GM19395 (cell line): Measurements from ENCODE around the gene CERS6.
"Not testable (repeated sequence)": the region's sequence is repeated elsewhere in the genome, so short reads cannot be mapped to it uniquely, and the experiment has no call there.

Experiments used
- ATAC-seq: cut with Tn5 transposase; IDR thresholded peaks from one replicate; pipeline ENCODE4 v1.9.1; 2021; ENCODE audit warnings: mild to moderate bottlenecking, moderate library complexity; ENCODE audit not compliant: unreplicated experiment

The CERS6 gene

DNA sequence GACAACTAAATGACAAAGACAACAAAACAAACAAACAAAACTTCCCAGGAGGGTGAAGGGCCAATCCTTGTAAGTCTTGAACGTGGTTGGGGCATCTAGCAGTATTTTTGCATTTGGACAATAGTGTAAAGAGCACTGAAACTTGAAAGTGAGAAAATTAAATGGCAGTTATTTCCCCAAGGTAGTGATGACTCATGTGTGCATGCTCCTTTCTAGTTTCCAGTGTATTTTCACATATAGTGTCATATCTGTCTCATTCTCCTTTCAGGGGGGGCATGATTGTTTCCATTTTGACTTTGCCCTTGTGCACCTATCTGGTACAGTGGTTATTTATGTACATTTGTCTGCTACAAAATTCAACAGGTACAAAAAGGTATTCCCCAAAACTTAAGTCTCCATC lies 39.5 kb downstream of the CERS6 start:
- peak; percentile 83 for ATAC-seq

DNA sequence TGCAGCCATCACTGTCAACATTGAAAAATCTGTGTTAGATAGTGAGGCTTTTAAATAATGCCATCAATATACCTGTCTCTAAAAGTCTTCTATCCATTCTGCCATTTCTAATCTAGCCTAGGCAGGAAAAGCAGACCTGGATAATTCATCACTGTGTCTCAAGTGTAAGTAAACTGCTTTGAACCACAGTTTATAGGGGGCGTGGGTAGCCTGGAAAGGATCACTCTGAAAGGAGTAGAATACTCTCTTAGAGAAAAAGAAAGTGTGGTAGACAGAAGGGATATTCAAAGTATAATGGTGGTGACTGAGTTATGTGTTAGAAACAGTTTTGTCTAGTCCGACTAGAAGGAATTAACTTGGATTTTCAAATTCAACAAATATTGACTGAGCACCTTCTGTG lies 40.8 kb downstream of the CERS6 start:
- no peak for ATAC-seq

DNA sequence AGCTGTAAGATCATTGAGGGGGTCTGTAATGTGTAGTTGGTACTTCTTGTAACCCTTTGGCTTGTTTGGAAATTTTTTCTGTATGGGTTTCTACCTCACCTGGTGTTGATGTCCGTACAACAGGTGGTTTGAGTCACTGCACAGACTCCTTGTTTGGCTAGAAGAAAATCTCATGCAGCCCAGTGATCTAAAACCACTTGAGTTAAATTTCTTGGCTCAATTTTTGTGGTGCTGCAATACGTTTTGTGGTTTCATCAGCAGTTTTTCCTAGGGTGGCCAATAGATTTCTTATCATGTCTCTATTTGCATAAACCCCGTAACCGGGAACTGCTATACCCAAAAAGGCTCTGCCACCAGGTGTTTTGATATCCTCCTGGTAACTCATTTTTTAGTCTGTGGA lies 43.4 kb downstream of the CERS6 start:
- ATAC-seq = no peak

DNA sequence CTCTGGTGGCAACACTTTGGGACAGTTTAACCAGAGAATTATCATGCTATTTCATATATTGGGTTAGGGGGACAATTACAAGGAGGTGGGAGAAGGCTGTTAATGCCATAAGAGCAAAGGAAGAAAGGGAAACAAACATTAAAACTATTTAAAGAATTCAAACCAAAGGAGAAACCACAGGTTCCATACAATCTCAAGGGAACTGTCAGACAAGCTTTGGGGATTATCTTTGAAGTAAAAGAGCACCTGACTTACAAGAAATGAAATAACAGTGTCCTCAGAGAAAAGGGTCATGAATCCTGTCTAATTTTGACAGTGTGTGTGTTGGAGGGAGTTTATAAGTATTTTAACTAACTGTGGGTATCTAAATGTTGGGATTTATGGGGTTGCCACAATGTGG lies 44.4 kb downstream of the CERS6 start:
- ATAC-seq = no peak

DNA sequence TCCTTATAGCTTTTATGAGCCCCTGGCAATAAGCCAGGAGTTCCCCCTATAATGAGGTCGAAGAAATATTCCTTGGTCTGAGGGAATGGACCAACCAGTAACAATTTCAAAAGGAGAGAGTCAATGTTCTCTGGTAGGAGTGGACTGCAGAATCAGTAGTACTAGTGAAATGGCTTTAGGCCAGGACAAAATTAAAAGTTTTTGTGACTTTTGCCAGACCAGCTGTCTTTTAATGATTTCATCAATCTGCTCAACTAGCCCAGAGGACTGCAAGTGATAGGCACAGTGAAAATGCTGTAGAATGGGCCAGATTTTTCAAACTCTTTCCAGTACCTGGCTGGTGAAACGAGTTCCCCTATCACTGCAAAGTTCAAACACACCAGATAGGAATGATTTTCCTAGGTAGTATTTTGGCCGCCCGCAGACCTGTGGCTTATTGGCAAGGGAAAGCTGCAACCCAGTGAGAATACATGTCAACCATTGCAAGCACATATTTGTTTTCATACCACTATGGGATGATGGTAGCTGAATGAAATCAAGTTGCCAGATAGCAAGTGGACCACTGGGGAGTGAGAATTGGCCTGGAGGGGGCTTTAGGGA lies 45.5 kb downstream of the CERS6 start:
- no peak for ATAC-seq

DNA sequence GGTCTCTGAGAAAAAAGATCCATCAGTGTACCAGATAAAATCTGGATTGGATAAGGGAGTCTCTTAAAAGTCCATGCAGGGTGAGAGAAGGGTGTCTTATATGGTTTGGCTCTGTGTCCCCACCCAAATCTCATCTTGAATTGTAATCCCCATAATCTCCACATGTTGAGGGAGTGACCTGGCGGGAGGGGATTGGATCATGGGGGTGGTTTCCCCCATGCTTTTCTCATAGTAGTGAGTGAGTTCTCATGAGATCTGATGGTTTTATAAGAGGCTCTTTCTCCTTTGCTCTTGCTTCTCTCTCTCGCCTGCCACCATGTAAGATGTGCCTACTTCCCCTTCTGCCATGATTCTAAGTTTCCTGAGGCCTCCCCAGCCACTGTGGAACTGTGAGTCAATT lies 46.8 kb downstream of the CERS6 start:
- ATAC-seq = not testable (repeated sequence)

DNA sequence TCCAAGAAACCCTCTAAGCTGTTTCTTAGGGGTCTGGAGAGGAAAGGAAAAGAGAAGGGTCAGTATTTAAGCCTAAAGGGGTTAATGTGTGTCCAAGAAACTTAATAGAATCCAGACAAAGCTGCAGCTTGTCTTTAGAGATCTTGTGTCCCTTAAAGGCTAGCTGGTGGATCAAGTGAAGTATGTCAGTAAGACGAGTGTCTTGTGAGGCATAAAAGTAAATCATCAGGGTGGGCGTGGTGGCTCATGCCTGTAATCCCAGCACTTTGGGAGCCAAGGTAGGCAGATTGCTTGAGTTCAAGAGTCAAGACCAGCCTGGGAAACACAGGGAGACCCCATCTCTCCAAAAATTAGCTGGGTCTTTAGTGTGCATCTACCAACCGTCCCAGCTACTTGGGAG lies 47.8 kb downstream of the CERS6 start:
- ATAC-seq = no peak

DNA sequence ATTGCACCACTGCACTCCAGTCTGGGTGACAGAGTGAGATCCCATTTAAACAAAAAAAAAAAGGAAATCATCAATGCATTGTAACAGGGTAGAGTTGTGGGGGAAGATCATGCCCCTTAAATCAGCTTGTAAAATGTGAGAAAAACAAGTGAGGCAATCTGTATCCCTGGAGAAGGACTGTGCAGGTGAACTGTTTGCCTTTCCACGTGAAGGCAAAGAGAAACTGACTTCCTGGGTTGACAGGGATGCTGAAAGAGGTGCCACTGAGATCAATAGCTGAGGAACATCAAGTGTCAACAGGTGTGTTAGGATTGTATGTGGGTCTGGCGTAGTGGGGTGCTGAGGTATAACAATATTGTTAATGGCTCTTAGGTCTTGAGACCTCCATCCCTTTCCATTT lies 48.3 kb downstream of the CERS6 start:
- no peak for ATAC-seq

DNA sequence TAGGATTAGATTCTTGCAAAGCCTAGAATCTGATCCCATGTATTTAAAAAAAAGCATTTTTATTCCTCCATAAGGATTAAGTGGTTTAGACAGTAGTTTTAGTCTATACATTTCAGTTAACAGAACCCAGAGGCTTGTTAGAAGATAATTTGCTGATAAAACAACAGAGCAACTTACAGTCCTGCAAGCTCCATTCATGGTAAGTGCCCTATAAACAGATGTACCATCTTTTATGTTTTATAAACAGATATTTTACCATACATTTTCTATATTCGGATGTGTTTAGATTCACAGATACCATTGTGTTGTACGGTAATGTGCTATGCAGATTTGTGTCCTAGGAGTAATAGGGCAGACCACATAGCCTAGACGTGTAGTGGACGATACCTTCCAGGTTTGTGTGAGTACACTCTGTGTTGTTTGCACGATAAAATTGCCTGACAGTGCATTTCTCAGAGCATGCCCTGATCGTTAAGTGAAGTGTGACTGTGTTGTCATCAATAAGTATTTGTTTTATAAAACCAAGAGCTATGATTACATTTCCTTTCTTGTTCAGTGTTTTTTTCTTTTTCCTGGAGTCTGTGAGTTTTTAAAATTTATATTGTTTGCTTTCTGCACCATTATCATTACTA lies 54.2 kb downstream of the CERS6 start:
- ATAC-seq = no peak

DNA sequence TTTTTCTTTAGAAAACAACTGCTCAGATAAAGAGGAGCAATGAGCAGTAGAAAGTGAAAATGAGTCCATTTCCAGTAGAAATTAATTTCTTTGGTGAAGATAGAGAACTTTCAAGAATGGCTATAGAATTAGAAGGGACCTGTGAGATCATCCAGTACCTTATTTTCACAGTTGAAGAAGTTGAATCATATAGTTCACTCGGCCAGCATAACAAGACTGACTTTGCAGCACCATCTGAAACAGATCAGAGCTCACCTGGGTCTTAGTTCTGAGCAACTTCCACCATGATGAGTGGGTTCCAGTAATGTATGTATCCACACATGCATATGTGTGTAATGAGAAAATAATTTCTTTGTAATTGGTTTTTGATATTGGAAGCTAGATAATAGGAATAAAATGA lies 58.6 kb downstream of the CERS6 start:
- peak; percentile 43 for ATAC-seq

DNA sequence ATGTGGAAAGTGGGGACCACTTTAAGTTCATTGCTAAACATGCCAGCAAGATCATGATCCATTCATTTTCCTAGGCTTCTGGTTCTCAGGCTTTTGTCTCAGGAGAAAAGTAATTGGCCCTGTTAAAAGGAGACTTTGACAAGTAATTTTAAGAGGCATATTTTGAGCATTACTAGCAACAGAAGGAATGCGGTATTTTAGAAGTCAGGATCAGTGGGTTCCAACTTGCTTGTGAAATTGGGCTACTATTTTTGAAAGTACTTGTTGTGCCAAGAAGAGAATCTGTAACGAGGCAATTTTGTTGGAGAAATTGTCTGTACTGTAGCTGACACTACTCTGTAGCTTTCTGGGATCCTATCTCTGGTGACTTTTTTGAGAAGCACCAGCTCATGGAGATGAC lies 59.4 kb downstream of the CERS6 start:
- no peak for ATAC-seq

DNA sequence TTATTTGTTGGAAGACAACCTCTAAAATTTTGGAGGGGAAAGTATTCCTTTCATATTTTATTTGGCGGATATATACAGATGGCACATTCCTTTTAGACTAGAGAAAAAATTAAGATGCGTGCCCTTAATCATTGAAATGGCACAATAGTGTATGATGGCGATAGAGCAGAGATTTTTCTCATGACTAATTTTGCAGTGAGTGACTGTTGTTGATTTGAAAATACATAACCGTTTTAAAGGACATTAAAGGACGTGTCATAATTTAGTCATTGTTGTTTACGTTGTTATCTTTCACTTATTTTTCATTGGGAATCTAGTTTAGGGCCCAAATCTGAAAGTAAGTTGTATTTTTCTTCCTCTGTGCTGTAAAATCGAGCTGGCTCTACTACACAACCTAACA lies 61.7 kb downstream of the CERS6 start:
- ATAC-seq = no peak

DNA sequence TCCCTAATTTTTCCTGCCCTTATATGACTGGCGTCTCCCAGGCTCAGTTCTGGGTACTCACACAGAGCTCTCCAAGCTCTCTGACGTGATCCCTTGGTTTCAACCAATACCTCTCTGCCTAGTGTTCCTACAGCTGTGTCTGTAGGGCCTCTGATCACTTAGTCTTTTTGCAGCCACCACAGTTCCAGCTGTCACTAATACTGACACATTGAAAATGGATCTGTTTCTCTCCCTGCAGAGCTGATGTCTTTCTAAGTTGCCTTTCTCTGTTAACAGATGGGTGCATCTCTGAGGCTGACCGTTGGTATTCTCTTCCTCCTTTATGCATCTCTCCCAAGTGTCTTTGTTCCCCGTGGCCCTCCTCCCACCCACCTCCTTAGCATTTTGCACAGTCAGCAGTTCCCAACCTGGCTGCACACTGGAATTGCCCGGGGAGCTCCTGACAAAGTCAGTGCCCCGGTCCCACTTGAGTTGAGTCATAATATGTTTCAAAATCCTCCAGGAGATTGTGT lies 62.5 kb downstream of the CERS6 start:
- ATAC-seq = peak; percentile 51

DNA sequence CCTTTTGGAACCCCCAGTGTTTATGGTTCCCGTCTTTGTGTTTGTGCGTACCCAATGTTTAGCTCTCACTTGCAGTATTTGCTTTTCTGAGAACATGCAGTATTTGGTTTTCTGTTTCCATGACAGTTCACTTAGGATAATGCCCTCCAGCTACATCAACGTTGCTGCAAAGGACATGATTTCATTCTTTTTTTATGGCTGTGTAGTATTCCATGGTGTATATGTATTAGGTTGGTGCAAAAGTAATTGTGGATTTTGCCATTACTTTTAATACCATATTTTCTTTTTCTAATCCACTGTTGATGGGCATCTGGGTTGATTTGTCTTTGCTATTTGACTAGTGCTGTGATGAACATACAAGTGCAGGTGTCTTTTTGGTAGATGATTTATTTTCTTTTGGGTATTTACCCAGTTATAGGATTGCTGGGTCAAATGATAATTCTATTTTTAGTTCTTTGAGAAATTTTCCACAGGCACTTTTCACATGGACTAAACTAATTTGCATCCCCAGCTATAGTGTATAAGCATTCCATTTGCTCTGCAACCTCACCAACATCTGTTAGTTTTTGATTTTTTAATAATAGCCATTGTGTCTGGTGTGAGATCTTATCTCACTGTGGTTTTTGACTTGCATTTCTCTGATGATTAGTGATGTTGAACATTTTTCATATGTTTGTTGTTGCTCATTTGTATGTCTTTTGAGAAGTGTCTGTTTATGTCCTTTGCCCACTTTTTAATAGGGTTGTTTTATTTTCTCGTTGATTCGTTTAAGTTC lies 63.6 kb downstream of the CERS6 start:
- no peak for ATAC-seq

DNA sequence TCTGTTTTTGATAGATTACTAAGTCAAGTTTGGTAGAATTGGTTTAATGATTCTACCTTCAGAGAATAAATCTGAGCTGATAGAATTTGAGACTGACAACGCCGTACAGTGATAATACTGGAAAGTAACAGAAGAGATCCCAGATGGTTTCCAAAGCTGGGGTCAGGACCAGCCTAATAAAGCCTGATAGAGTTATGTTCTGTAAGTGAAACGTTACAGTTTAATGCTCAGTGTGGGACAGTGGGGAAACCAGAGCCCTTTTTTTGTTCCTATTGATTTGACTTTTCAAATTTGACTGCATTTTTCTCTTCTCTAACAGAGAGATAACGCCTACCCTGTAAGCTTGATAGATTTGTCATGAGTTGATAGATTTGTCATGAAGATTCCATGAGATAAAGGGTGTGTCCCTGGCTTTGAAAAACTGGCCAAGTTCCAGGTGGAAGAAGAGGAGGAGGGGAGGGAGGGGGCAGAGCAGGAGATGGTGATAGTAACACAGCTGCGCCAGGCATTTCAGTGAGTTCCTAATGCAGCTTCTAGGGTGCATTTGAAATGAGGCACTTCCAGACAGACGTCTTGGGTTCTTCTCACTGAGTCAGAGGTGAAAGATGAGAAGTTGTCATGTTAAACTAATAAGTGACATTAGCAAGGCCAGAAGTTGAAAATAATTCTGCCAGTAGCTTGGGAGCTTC lies 65.1 kb downstream of the CERS6 start:
- no peak for ATAC-seq

DNA sequence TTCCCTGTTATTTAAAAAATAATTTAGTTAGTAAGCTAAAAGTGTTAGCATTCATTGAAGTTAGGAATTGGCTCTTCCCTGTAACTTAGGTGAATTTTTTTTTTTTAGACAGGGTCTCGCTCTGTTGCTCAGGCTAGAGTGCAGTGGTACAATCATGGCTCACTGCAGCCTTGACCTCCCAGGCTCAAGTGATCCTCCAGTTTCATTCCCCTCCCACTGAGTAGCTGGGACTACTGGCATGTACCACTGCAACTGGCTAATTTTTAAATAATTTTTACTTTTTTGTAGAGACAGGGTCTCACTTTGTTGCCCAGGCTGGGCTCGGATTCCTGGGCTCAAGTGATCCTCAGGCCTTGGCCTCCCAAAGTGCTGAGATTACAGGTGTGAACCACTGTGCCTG lies 66.4 kb downstream of the CERS6 start:
- no peak for ATAC-seq

DNA sequence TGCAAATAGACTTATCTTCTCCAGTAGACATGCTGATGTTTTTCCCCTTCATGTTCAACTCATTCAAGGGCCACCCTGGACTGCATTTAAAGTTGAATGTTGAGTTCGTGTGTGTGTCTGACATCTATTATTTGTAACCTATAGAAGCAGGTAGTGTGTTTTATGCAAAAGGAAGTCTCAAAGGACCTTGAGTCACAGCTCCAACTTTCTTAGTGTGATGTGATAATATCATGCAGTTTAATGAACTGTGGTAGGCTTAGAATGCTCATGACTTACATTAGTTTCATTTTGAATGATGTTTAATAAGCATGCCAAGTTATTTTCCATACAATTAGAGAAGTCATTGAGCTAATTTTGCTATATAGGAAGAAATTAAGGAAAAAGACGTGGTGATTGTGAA lies 67.9 kb downstream of the CERS6 start:
- ATAC-seq = no peak

DNA sequence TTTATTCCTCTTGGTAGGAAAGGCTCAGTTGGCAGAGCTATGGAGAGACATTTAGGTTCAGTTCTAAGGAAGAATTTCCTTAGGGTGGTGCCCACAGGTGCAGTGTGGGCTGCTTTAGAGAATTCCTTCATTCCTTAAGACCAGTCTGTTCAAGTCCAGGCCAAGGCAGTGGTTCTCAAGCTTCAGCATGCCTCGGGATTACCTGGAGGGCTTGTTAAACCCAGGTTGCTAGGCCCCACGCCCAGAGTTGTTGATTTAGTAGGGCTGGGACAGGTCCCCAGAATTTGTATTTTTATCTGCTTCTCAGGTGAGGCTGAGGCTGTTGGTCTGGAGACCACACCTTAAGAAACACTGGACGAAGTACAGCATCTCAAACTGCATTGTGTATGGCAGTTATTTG lies 68.9 kb downstream of the CERS6 start:
- no peak for ATAC-seq

DNA sequence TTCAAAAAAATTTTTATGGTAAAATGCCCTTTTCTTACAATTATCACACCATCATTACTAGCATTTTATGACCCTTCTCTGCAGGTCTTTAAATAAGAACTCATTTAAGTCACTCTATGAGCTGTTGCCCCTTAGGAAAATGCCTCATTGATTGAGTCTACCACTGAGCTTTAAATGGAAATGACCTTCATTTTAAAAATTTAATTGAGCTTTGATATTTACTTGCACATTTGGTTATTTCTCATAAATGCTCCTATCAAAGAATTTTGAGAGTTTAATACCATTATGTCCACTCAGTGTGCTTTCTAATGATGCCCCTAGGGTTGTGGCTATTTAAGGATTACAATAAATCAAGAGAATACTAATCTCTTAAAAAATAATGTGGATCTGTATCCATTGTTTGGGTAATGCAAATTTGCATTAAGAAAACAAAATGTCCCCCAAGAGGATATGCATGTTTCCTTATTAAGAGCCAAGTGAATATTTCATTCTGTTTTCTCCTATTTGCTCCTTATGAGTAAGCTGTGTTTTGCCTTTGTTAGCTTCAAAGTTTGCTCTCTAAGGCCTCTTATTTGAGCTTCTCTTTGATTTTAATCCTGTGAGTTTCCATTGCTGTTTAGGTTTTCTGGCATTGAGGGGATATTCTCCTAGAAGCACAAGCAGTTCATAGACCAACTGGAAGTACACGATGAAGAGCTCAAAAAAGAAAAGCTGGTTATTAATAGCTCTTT lies 69.8 kb downstream of the CERS6 start:
- ATAC-seq = no peak

DNA sequence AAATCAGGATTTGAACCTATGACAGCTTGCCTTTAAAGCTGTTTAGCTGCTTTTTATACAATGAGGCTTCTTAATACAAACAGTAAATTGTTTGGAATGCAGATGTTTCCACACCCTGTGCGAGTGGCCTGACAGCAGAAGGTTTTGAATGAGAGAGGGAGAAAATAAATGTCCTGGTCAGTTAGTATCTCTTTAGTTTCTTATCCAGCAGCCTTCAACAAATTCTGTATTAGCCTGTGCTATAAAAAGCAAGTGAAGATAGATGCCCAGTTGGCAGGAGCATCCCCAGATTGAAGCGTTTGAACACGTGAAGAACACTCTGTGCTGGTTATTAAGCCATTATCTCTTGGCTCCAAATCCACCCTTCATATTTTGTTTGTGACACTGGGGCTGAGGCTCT lies 70.6 kb downstream of the CERS6 start:
- ATAC-seq = no peak

DNA sequence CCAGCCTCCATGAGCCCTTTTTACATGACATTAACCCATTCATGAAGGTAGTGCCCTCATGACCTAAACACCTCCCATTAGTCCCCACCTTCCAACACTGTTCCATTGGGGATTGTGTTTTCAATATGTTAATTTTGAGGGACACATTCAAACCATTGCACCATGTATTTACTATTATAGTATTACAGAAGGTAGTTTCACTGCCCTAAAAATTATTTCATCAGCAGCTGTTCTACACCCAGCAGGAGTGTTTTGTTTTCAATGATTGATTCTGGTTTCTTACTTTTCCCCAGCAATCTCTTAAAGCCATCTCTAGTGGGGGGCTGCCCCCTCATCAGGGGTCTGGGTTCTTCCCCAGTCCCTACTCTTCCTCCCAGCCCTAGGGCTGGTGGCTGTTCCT lies 71.9 kb downstream of the CERS6 start:
- no peak for ATAC-seq
